Pons (tissue), 1 donor: ENCODE measurements around the gene ARHGAP18.

ENCODE experiments used
- DNase-seq: peaks from one replicate; pipeline ENCODE4 v3.0.0-alpha.2; 2016; ENCODE audit warnings: low spot score

The ARHGAP18 gene

GRCh38 chr6:129691709-129692108 lies 18.3 kb downstream of the ARHGAP18 start:
- no peak for DNase-seq

DNA sequence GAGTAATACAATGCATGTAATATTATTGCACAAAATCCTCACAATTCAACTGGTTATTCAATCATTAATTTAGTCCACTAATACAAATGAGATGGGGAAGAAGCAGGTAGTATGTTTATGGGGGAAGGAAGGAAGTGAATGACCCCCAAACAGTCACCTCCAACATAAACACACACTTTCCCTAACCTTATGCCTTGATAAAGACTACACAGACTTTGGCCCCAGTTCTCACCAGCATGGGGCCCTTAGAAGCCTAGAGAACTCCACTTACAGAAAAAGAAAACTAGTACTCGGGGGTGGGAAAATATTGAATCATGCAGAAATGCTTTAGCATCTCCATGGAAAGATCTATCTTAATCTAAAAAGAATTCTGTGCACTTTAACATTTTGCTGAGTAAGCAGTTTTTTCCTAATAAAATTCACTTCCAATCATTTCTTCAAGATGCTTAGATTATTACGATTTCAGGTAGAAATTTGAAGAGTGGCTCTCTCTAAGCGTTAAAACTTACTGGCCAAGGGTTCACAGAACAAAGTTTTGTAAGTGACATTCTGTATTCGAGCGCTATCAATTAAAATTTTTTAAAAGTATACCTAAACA lies 18.8 kb downstream of the ARHGAP18 start:
- no peak for DNase-seq

GRCh38 chr6:129686941-129687627 lies 22.9 kb downstream of the ARHGAP18 start:
- DNase-seq = peak; percentile 64

GRCh38 chr6:129685662-129686031 lies 24.3 kb downstream of the ARHGAP18 start:
- DNase-seq = no peak

GRCh38 chr6:129684903-129685661 lies 24.9 kb downstream of the ARHGAP18 start:
- DNase-seq = no peak

- no peak for DNase-seq
These were observed 25.6 kb downstream of the ARHGAP18 start for GRCh38 chr6:129684323-129684884.

GRCh38 chr6:129683601-129684322 lies 26.2 kb downstream of the ARHGAP18 start:
- DNase-seq = peak; percentile 90

DNA sequence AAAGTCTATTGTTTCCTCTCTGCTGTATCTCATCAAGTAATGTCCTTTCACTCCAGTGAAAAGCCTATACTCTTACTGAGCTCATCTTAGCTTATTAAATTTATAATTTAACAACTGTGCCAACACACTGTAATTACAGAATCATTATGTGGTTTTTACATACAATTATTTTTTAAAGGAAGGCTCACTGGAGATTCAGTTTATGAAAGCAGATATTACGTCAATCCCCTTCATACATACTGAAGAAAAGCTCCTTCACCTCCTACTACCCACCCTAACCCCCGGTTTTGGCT lies 28.1 kb downstream of the ARHGAP18 start:
- no peak for DNase-seq

DNA sequence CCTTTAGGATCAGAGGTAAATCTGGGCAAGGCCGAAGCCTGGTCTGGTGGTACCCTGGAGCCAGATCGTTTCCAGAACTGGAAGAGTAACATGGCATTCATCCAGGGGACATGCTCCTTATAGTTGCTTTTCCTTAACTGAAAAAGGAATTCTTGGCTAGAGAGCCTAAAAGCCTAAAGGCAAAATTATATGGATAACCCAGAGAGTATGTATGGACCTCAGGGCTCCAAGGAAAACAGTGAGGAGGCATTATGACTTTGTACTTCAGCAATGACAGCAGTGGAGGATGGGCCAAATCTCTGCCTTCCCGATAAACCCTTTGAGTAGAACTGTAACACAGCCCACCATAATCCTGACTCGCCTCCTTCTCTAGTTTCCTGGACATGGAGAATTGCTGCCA lies 29.3 kb downstream of the ARHGAP18 start:
- DNase-seq = no peak

- DNase-seq = no peak
These were observed 30.2 kb downstream of the ARHGAP18 start for GRCh38 chr6:129679758-129680157.

GRCh38 chr6:129679275-129679674 lies 30.7 kb downstream of the ARHGAP18 start:
- DNase-seq = no peak

DNA sequence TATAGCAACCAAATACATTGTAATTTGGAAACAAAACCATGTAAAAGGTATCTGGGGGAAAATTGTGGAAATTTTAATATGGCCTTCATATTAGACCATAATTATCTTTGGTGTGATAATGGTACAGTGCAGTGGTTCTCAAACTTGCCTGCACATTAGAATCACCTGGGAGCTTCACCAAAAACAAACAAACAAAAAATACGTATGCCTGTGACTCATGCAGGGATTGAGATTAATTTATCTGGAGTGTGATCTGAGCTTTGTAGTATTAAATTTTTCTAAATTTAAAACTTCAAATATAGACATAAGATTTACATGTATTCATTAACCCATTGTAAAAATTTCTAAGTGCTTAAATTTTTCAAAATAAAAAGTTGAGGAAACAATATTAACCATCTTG lies 31.5 kb downstream of the ARHGAP18 start:
- DNase-seq = no peak

DNA sequence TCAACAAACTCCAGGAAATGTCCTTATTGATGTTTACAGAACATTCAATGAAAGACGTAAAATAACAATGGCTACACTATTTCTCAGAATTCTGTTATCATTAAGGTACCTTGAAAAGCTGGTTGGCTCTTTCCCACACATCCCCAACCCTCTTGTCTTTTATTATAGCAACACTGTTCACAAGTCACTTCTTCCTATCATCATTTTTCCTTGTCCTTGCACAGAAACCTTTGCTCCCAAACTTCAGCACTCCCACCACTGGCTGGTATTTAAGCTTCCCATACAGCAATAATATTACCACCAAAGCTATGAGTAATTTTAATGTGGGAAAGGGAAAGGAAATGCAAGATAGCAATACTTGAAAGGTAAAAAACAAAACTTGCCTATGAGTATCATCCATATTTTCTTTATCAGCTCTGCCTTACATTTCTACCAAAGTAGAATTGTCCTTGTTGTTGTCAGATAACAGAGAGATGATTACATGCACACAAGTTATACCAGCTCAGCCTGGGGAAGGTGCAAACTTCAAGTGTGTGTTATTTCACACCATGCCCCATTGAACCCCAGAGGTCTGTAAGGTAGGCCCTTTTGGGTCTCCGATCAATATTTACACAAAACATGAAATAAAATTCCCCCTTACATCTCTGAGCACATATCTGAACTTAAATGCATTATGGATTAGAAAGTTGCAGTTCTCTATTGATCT lies 32.2 kb downstream of the ARHGAP18 start:
- DNase-seq = no peak

DNA sequence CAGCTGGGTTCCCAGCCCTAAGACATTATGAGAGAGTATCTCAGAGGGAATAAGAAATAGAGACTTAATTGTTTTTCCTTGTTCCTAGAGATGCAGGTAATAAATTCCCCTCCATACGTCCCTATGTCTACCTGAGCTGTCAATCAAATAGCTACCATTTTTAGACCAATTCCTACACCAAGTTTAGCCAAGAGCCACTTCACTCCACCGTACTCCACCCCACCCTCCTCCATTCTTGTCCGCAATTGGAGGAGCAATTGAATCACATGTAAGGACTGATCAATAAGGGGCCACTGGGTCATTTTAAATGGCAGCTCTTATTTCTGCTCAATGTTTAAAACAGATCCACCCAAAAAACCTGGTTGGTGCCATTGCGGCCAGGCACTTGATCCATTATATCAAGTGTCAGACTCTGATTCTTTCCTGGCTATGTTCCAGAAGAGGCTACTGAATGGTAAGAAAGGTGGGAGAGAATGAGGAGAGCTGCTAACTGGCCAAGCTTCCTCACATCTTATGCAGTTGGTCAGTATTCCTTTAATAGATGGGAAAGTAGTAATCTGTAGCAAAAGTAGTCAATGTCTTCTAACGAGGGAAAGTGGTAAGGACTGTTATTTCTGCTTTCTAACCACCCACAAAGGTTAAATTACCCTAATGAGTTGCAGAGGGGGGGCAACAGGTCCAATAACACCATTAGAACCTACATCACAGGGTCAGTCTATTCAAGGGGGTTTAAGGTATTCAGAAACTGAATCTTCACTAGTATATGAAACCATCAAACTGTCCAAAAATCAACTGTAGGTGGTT lies 34.1 kb downstream of the ARHGAP18 start:
- DNase-seq = no peak

- no peak for DNase-seq
These were observed 36.2 kb downstream of the ARHGAP18 start for GRCh38 chr6:129673748-129674147.

DNA sequence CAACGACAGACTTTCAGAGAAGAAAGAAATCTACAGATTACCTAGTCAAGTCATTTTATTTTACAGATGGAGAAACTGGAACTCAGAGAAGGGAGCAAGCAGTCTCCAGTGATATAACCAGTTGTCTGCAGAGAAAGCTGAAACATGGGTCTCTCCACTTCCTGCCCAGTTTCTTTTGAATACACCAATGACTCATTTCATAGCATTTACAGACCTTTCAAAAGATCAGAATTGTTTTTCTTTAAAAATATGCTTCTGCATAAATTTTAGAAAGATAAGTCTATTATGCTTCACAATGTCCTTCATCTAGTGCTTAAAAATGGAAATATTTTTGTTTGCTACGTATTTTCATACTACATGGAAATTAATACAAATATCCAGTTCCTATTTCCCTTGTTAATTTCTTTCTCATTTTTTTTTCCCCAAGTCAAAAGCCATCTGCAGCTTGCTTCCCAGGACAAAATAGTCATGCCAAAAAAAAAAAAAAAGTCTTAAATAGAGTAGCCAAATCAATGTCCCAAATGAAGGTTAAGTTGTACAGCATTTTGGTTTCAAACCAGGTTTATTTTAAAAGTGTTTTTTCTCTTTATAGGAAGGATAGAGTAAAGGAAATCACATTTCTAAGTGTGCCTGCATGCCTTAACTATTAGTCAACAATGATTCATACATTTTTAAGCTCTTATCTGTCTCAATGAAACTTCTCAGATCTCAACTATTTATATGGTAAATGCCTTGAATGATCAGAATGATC lies 36.9 kb downstream of the ARHGAP18 start:
- no peak for DNase-seq

DNA sequence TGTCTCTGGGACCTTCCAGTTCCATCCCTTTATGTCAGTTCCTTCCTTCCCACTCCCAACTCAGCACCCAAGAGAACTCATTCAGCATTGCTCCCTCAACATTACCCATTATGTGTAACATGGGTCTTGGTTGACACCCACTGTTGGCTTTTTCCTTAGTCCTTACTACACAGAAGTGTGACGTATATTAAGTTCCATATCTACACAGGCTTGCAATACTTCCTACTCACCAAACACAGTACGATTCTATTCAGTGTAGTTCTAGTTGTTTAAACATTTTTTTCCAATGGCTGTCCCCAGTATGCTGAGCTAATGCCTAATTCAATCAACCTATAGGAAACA lies 37.7 kb downstream of the ARHGAP18 start:
- DNase-seq = no peak

DNA sequence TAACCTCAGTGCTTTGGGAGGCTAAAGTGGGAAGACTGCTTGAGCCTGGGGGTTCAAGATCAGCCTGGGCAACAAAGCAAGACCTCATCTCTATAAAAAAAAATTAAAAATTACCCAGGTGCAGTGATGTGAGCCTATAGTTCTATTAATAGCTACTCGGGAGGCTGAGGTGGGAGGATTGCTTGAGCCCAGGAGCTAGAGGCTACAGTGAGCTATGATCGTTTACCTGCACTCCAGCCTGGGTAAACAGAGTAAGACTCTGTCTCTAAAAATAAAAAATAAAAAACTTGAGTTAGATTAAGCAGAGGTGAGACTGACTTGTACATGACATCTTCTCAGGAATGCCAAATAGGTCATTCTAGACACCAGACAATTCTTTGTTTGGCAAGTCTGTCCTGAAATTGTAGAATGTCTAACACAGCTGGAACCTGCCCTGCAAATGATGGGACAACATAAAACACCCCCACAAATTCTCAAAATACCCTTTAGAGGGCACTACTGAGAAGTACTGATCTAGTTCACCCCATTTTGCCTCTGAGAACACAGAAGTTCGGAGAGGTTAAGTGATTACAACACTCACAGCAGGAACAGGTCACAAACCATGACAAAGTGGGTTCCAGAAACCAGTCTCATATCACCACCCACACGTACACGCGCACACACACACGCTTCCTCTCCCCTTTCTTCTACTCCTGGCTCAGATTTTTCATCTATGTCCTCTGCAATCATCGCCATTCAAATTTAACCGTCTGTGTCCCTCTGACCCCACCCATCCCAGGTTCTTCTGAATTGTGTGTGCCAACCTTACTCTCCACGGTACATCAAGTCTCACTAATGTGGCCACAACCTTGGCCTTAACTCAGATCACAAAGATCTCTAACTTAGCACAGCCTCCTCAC lies 38.3 kb downstream of the ARHGAP18 start:
- peak; percentile 64 for DNase-seq

GRCh38 chr6:129670634-129671033 lies 39.3 kb downstream of the ARHGAP18 start:
- no peak for DNase-seq
